Mucosa of descending colon (tissue), 3 donors: ENCODE measurements around the gene PTPRE. TPM values are rescaled to one million over a fixed set of nuclear protein-coding genes. Genes with fewer than 3 reads are reported as not detected.

Experiments
- ATAC-seq: fragments of 200-7000 bp; cut with Tn5 transposase; one replicate; pipeline ENCODE4 v1.9.1; 2020; ENCODE audit warnings: mild to moderate bottlenecking, moderate library complexity
- DNase-seq, 3 donors: peaks; one replicate each; pipeline ENCODE4 v3.0.0-alpha.2; 2020
- H3K36me3 ChIP-seq: fragments of 200-600 bp; one replicate; pipeline ENCODE4 v1.8.0; 2021; ENCODE audit warnings: low read depth, mild to moderate bottlenecking
- H3K4me1 ChIP-seq: fragments of 200-600 bp; one replicate; pipeline ENCODE4 v1.8.0; 2021; ENCODE audit warnings: low read depth, mild to moderate bottlenecking
- H3K4me3 ChIP-seq: fragments of 200-600 bp; one replicate; pipeline ENCODE4 v1.8.0; 2021; ENCODE audit warnings: mild to moderate bottlenecking
- H3K9me3 ChIP-seq: fragments of 200-600 bp; one replicate; pipeline ENCODE4 v1.8.0; 2021; ENCODE audit warnings: mild to moderate bottlenecking
- CTCF ChIP-seq: fragments of 200-600 bp; IDR thresholded peaks from one replicate; pipeline ENCODE4 v1.8.0; 2022; ENCODE audit warnings: antibody characterized with exemption, mild to moderate bottlenecking
- intact Hi-C, 2 donors: fragments of 100-400 bp; cut with DNase I in 1 of 2; cut with micrococcal nuclease in 1 of 2; formaldehyde crosslinking; loops; one replicate each; pipeline versions ENCODE4 v1.11.0 to v1.11.1; 2022; cut with DNase I, micrococcal nuclease
- total RNA-seq, 3 donors: library from RNA; stranded (reverse); fragmentation: NEBNext Ultra II Directional in 2 of 3; extraction: Animal tissue kit (Norgen Biotek cat#: 25700) in 2 of 3; gene quantifications; one replicate each; pipeline versions ENCODE4 v1.2.1 to v1.2.4, GENCODE V29; 2021 to 2023
- donor health status: DM: no; HTN: no; CAD: no; lungs with moderate emphysema.
- donor health status: DM: no; HTN: no; CAD: no.
- donor health status: DM: no; HTN: yes; CAD: no.

PTPRE gene
- total RNA-seq, 3 donors from 2014 or later: 28.8 to 33.6 (median 32.5) TPM

DNA sequence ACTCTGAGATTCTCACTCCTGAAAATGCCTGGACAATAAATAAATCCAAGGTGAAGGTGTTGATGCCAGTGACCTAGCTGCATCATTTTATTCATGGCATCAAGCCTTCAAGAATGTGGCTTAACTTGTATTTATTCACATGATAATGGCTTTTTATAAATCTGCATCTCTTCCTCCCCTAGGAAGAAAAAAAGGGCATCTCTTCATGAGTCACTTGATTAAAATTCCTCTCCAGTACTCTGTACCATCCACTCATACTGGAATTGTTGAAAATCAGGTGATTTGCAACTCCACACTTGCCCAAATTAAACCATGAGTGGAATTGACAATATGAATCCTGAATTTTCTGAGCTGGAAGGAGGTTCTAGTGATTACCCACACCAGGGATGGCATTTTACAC is 30.2 kb downstream of the PTPRE start:
- intact Hi-C loops: no loop called here
- ATAC-seq: no peak
- no peak for DNase-seq

DNA sequence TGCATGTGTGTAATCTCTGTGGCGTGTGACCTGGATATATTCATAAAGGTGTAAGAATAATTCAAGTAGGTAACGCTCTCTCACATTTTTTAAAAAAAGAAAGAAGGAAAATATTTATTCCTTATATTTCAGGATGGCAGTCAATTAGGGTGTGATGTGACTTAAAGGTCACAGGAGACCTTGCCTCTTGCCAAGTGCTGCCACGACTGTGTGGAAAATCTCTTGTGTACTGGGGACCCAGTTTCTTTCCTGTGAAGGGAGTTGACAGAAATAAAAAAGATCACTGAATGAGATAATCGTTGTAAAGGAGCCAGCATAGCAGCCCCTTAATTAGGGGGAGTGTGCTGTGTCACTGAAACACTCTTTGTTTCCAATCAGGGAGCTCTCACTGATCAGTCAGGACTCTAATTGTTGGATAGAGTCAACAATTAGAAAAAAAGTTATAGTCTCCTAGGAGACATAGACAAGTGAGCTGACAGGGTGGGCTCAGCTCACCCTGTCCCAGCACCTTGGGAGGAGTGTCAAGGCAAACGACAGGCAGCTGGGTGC is 31.1 kb downstream of the PTPRE start:
- no peaks in the 10 kb centered on the region for H3K4me1 ChIP-seq
- H3K9me3 ChIP-seq: no peaks in the 10 kb centered on the region
- H3K36me3 ChIP-seq: no peaks in the 10 kb centered on the region
- DNase-seq: no peak
- TF ChIP-seq CTCF: no peak
- ATAC-seq: no peak
- no peak overlapping the region for H3K4me3 ChIP-seq
- intact Hi-C loops: no loop called here

More for the DNA sequence above, 30.2 kb downstream of the PTPRE start:
- no peaks in the 10 kb centered on the region for H3K9me3 ChIP-seq
- no peak overlapping the region for H3K4me3 ChIP-seq
- H3K36me3 ChIP-seq: no peaks in the 10 kb centered on the region
- TF ChIP-seq CTCF: no peak
- H3K4me1 ChIP-seq: no peaks in the 10 kb centered on the region

GRCh38 chr10:127939786-127940330 is 33.0 kb downstream of the PTPRE start:
- Histone ChIP-seq H3K9me3 (no peaks in the 10 kb centered on the region), H3K4me1 (no peaks in the 10 kb centered on the region), H3K36me3 (no peaks in the 10 kb centered on the region), H3K4me3 (no peak overlapping the region)
- ATAC-seq (no peak), DNase-seq (no peak)
- intact Hi-C loops: no loop called here
- TF ChIP-seq CTCF: no peak

- intact Hi-C loops: no loop called here
- DNase-seq: no peak
- ATAC-seq: no peak
- H3K9me3 ChIP-seq: no peaks in the 10 kb centered on the region
- H3K4me1 ChIP-seq: peaks cover 9% of the 10 kb centered on the region
- H3K36me3 ChIP-seq: no peaks in the 10 kb centered on the region
- no peak for TF ChIP-seq CTCF
- H3K4me3 ChIP-seq: no peak overlapping the region
Measured at GRCh38 chr10:127940866-127941640, 34.1 kb downstream of the PTPRE start.

DNA sequence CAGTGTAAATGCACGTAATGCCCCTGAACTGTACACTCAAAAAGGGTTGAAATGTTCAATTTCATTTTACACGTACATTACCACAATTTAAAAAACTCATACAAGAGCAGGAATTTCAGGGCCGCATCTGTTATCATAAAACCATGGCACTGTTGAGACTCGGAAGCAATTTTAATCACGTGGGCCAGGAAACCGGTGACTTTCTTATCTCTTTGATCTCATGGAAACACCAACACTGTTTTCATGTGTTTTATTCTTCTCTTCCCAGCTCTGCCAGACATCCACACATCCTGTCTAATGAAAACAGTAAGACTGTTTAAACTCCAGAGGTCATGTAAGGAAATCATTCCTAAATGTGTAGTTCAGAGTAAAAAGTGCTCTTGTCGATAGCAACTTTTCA is 35.9 kb downstream of the PTPRE start:
- intact Hi-C loops: no loop called here
- no peaks in the 10 kb centered on the region for H3K36me3 ChIP-seq
- no peaks in the 10 kb centered on the region for H3K9me3 ChIP-seq
- DNase-seq (peak in 1 of 3 donors; percentile 27), ATAC-seq (peak; percentile 30)
- H3K4me3 ChIP-seq: no peak overlapping the region
- peaks cover 9% of the 10 kb centered on the region for H3K4me1 ChIP-seq
- TF ChIP-seq CTCF: no peak
